ENCODE results near the gene PADI2.

The PADI2 gene

GRCh38 chr1:17140279-17140678 lies 21.0 kb upstream of the PADI2 start:
- TF ChIP-seq CTCF (conservative IDR thresholded peaks at IDR 0.05; ENCODE audit: low read length): no peak
- no peak overlapping the region for H3K4me3 ChIP-seq (ENCODE audit: low read length)
- DNase-seq (ENCODE audit: low read depth): peak; percentile 54

GRCh38 chr1:17139637-17140036 lies 20.4 kb upstream of the PADI2 start:
- TF ChIP-seq CTCF (conservative IDR thresholded peaks at IDR 0.05; ENCODE audit: low read length): no peak
- no peak overlapping the region for H3K4me3 ChIP-seq (ENCODE audit: low read length)
- DNase-seq (ENCODE audit: low read depth): no peak

GRCh38 chr1:17137441-17137840 lies 18.2 kb upstream of the PADI2 start:
- no peak for DNase-seq (ENCODE audit: low read depth)
- TF ChIP-seq CTCF (conservative IDR thresholded peaks at IDR 0.05; ENCODE audit: low read length): no peak
- H3K4me3 ChIP-seq (ENCODE audit: low read length): no peak overlapping the region

- peak; percentile 20 for DNase-seq (ENCODE audit: low read depth)
- no peak for TF ChIP-seq CTCF (conservative IDR thresholded peaks at IDR 0.05; ENCODE audit: low read length)
- no peak overlapping the region for H3K4me3 ChIP-seq (ENCODE audit: low read length)
Measured at GRCh38 chr1:17136936-17137335, 17.7 kb upstream of the PADI2 start.

- no peak for TF ChIP-seq CTCF (conservative IDR thresholded peaks at IDR 0.05; ENCODE audit: low read length)
- DNase-seq (ENCODE audit: low read depth): no peak
- H3K4me3 ChIP-seq (ENCODE audit: low read length): no peak overlapping the region
Measured at GRCh38 chr1:17136145-17136544, 16.9 kb upstream of the PADI2 start.

GRCh38 chr1:17135530-17135929 lies 16.3 kb upstream of the PADI2 start:
- TF ChIP-seq CTCF (conservative IDR thresholded peaks at IDR 0.05; ENCODE audit: low read length): no peak

GRCh38 chr1:17134724-17135123 lies 15.5 kb upstream of the PADI2 start:
- H3K4me3 ChIP-seq (ENCODE audit: low read length): no peak overlapping the region
- no peak for DNase-seq (ENCODE audit: low read depth)
- TF ChIP-seq CTCF (conservative IDR thresholded peaks at IDR 0.05; ENCODE audit: low read length): no peak

More at GRCh38 chr1:17135530-17135929, 16.3 kb upstream of the PADI2 start:
- DNase-seq (ENCODE audit: low read depth): no peak
- H3K4me3 ChIP-seq (ENCODE audit: low read length): no peak overlapping the region

Data from AG10803 (cell line).